Suprapubic skin (tissue), 4 donors: Measurements from ENCODE around the gene FGF2. TPM values are rescaled to one million over a fixed set of nuclear protein-coding genes. Genes with fewer than 3 reads are reported as not detected.

Experiments
- DNase-seq, 2 donors: peaks; one replicate each; pipeline ENCODE4 v3.0.0-alpha.2; 2019; ENCODE audit warnings: low spot score in 2 of 2
- H3K27ac ChIP-seq: fragments of 200-600 bp; sonication (generic); one replicate; pipeline ENCODE4 v1.5.1; 2019
- H3K27me3 ChIP-seq: fragments of 200-600 bp; sonication (generic); one replicate; pipeline ENCODE4 v1.5.1; 2019
- H3K36me3 ChIP-seq: fragments of 200-600 bp; sonication (generic); one replicate; pipeline ENCODE4 v1.5.1; 2019
- H3K4me1 ChIP-seq: fragments of 200-600 bp; sonication (generic); one replicate; pipeline ENCODE4 v1.5.1; 2019
- H3K4me3 ChIP-seq: fragments of 200-600 bp; sonication (generic); one replicate; pipeline ENCODE4 v1.5.1; 2019; ENCODE audit warnings: mild to moderate bottlenecking
- H3K9me3 ChIP-seq: fragments of 200-600 bp; sonication (generic); one replicate; pipeline ENCODE4 v1.5.1; 2019
- EP300 ChIP-seq: sonication (generic); formaldehyde crosslinking; IDR thresholded peaks from one replicate; pipeline ENCODE4 v1.6.1; 2017; ENCODE audit warnings: antibody characterized with exemption
- POLR2A ChIP-seq, 2 donors: fragments of 450-650 bp; IDR thresholded peaks; one replicate each; pipeline ENCODE4 v1.6.1; 2017; ENCODE audit warnings: antibody characterized with exemption in 2 of 2, mild to moderate bottlenecking in 2 of 2, moderate library complexity in 2 of 2
- POLR2AphosphoS5 ChIP-seq, 3 donors: sonication (generic); formaldehyde crosslinking; IDR thresholded peaks; one replicate each; pipeline ENCODE4 v1.6.1; 2017; ENCODE audit warnings: antibody characterized with exemption in 3 of 3
- WGBS: methylation state at CpG from one replicate; pipeline ENCODE4 v1.1.5; 2018; 5-methylcytosine and 5-hydroxymethylcytosine counted together
- total RNA-seq, 4 donors: library from RNA; depleted of rRNA; stranded (reverse); fragments of >200 nt; gene quantifications; one replicate each; pipeline ENCODE4 v1.1.0, GENCODE V29; 2016
- TF ChIP-seq, protein P1 (sequence below), 2 donors: fragments of 200-600 bp in 1 of 2; fragments of 450-650 bp in 1 of 2; sonication (generic) in 1 of 2; IDR thresholded peaks; one replicate each; pipeline ENCODE4 v1.5.1; 2016 to 2019; ENCODE audit warnings: antibody characterized with exemption in 2 of 2, mild to moderate bottlenecking in 1 of 2, moderate library complexity in 1 of 2

Gene FGF2
- total RNA-seq, 4 donors from 2014 or later, result 3.0 to 8.2 (median 5.8) TPM

GRCh38 chr4:122830426-122831095, 3.9 kb downstream of the FGF2 start:
- H3K9me3 ChIP-seq, result no peaks in the 10 kb centered on the region
- TF ChIP-seq EP300 (no peak), POLR2A (IDR thresholded peaks at IDR 0.05) (no peak), POLR2AphosphoS5 (IDR thresholded peaks at IDR 0.05) (no peak)
- TF ChIP-seq, protein P1, sequence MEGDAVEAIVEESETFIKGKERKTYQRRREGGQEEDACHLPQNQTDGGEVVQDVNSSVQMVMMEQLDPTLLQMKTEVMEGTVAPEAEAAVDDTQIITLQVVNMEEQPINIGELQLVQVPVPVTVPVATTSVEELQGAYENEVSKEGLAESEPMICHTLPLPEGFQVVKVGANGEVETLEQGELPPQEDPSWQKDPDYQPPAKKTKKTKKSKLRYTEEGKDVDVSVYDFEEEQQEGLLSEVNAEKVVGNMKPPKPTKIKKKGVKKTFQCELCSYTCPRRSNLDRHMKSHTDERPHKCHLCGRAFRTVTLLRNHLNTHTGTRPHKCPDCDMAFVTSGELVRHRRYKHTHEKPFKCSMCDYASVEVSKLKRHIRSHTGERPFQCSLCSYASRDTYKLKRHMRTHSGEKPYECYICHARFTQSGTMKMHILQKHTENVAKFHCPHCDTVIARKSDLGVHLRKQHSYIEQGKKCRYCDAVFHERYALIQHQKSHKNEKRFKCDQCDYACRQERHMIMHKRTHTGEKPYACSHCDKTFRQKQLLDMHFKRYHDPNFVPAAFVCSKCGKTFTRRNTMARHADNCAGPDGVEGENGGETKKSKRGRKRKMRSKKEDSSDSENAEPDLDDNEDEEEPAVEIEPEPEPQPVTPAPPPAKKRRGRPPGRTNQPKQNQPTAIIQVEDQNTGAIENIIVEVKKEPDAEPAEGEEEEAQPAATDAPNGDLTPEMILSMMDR (IDR thresholded peaks at IDR 0.05), result no peak
- no peak overlapping the region for H3K4me3 ChIP-seq
- no peaks in the 10 kb centered on the region for H3K36me3 ChIP-seq
- DNase-seq, result no peak
- H3K4me1 ChIP-seq, result peaks cover 26% of the 10 kb centered on the region
- peaks cover 17% of the 10 kb centered on the region for H3K27me3 ChIP-seq
- WGBS, result 75% methylated on average over 5 of the region's 5 CpGs
- no peak overlapping the region for H3K27ac ChIP-seq

DNA sequence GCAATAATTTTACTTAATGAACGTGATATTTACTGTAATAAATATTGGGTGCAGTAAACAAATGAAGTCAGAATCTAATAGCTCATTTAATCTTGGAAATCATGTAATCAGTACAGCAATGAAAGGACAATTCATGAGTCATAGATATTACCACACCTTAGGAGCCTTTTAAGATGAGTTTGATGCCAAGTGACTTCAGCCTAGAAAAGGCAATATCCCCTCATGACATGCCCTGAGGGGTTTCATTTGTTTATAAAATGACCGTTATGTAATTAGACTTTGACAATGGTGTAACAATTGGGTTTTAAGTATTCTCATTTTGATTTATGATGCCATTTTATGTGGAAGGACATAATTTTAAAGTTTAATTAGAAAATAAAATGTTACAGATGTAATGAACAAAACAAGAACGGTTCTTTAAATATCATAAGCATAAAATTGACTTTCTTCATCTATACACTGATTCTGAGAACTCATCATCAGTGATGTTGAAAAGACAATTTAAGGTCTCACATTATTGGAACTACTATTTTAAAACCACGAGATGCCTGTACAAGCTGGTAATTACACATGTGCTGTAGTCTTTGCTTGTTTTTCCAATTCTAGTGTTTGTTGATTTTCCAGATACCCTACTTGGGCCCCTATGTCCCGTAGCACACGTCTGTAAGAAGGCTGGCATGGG, 5.0 kb downstream of the FGF2 start:
- WGBS, result 58% methylated on average over 6 of the region's 6 CpGs
- Histone ChIP-seq H3K4me3 (no peak overlapping the region), H3K4me1 (peaks cover 22% of the 10 kb centered on the region), H3K9me3 (no peaks in the 10 kb centered on the region), H3K27ac (no peak overlapping the region), H3K27me3 (peaks cover 12% of the 10 kb centered on the region), H3K36me3 (no peaks in the 10 kb centered on the region)
- no peak for TF ChIP-seq EP300
- TF ChIP-seq, protein P1 (IDR thresholded peaks at IDR 0.05), result no peak
- TF ChIP-seq POLR2AphosphoS5 (IDR thresholded peaks at IDR 0.05), result no peak
- TF ChIP-seq POLR2A (IDR thresholded peaks at IDR 0.05), result no peak
- no peak for DNase-seq

GRCh38 chr4:122832732-122833131, 6.1 kb downstream of the FGF2 start:
- Histone ChIP-seq H3K27ac (no peak overlapping the region), H3K4me3 (no peak overlapping the region)

GRCh38 chr4:122833999-122834398, 7.4 kb downstream of the FGF2 start:
- H3K27ac ChIP-seq, result no peak overlapping the region
- WGBS, result 87% methylated on average over 4 of the region's 4 CpGs
- H3K4me3 ChIP-seq, result no peak overlapping the region
- no peaks in the 10 kb centered on the region for H3K36me3 ChIP-seq
- H3K27me3 ChIP-seq, result no peaks in the 10 kb centered on the region
- H3K4me1 ChIP-seq, result peaks cover 7% of the 10 kb centered on the region
- TF ChIP-seq EP300 (no peak), POLR2A (IDR thresholded peaks at IDR 0.05) (no peak), POLR2AphosphoS5 (IDR thresholded peaks at IDR 0.05) (no peak)
- TF ChIP-seq, protein P1 (IDR thresholded peaks at IDR 0.05), result no peak
- H3K9me3 ChIP-seq, result no peaks in the 10 kb centered on the region
- no peak for DNase-seq

More at GRCh38 chr4:122832732-122833131, 6.1 kb downstream of the FGF2 start:
- 97% methylated on average over 1 of the region's 1 CpG for WGBS
- Histone ChIP-seq H3K9me3 (no peaks in the 10 kb centered on the region), H3K4me1 (peaks cover 14% of the 10 kb centered on the region), H3K36me3 (no peaks in the 10 kb centered on the region), H3K27me3 (peaks cover 3% of the 10 kb centered on the region)
- no peak for TF ChIP-seq EP300
- TF ChIP-seq, protein P1 (IDR thresholded peaks at IDR 0.05), result no peak
- TF ChIP-seq POLR2AphosphoS5 (IDR thresholded peaks at IDR 0.05), result no peak
- TF ChIP-seq POLR2A (IDR thresholded peaks at IDR 0.05), result no peak
- no peak for DNase-seq

GRCh38 chr4:122836941-122837340, 10.3 kb downstream of the FGF2 start:
- no peaks in the 10 kb centered on the region for H3K9me3 ChIP-seq
- 74% methylated on average over 2 of the region's 2 CpGs for WGBS
- no peaks in the 10 kb centered on the region for H3K4me1 ChIP-seq
- TF ChIP-seq POLR2AphosphoS5 (IDR thresholded peaks at IDR 0.05) (no peak), EP300 (no peak), POLR2A (IDR thresholded peaks at IDR 0.05) (no peak)
- TF ChIP-seq, protein P1 (IDR thresholded peaks at IDR 0.05), result no peak
- DNase-seq, result no peak
- H3K27me3 ChIP-seq, result no peaks in the 10 kb centered on the region
- no peak overlapping the region for H3K4me3 ChIP-seq
- H3K36me3 ChIP-seq, result no peaks in the 10 kb centered on the region
- H3K27ac ChIP-seq, result no peak overlapping the region
